A673 (cell line): Measurements from ENCODE around the gene KRT80. TPM values are rescaled to one million over a fixed set of nuclear protein-coding genes. Genes with fewer than 3 reads are reported as not detected.

Source experiments
- BruUV-seq: library from RNA; stranded (reverse); fragments of 400-500 nt; replicated peaks from 2 replicates; lab custom pipeline; 2021; lab: Mats Ljungman, UMichigan
- CTCF ChIA-PET: fragments of 300-600 bp; sonication (Branson Sonifier 250); formaldehyde crosslinking; loops from one replicate; lab custom pipeline; 2022; ENCODE audit warnings: antibody characterized with exemption; lab: Charles Lee
- POLR2A ChIA-PET: fragments of 300-600 bp; sonication (Branson Sonifier 250); formaldehyde crosslinking; loops from one replicate; lab custom pipeline; 2022; ENCODE audit warnings: antibody characterized with exemption; ENCODE audit not compliant: low non-redundant PET; lab: Charles Lee
- DNase-seq: peaks from one replicate; pipeline ENCODE4 v3.0.0-alpha.2; 2015; ENCODE audit warnings: low spot score
- H3K27ac ChIP-seq: fragments of 200-600 bp; sonication (generic); 2 replicates; pipeline ENCODE4 v1.5.1; 2016; ENCODE audit warnings: mixed run types, low read depth, mild to moderate bottlenecking, mixed read lengths, antibody characterized with exemption, low read length; ENCODE audit not compliant: poor library complexity, severe bottlenecking
- H3K27me3 ChIP-seq: fragments of 200-600 bp; sonication (generic); replicated peaks from 2 replicates; pipeline ENCODE4 v1.6.1; 2017; ENCODE audit warnings: mixed run types, low read depth, mild to moderate bottlenecking, mixed read lengths, antibody characterized with exemption, low read length; ENCODE audit not compliant: insufficient read depth, poor library complexity
- H3K36me3 ChIP-seq: fragments of 200-600 bp; sonication (generic); 2 replicates; pipeline ENCODE4 v1.6.1; 2016; ENCODE audit warnings: mixed run types, mild to moderate bottlenecking, mixed read lengths, antibody characterized with exemption, low read length; ENCODE audit not compliant: insufficient read depth, poor library complexity, severe bottlenecking
- H3K4me1 ChIP-seq: fragments of 200-600 bp; sonication (generic); 2 replicates; pipeline ENCODE4 v1.6.1; 2017; ENCODE audit warnings: mixed run types, mild to moderate bottlenecking, mixed read lengths, antibody characterized with exemption, low read length; ENCODE audit not compliant: insufficient read depth, poor library complexity, severe bottlenecking
- H3K4me3 ChIP-seq: fragments of 200-600 bp; sonication (generic); 2 replicates; pipeline ENCODE4 v1.5.1; 2016; ENCODE audit warnings: low read depth, mixed run types, mild to moderate bottlenecking, mixed read lengths, low read length; ENCODE audit not compliant: poor library complexity, severe bottlenecking
- H3K9me3 ChIP-seq: fragments of 200-600 bp; sonication (generic); 2 replicates; pipeline ENCODE4 v1.6.1; 2016; ENCODE audit warnings: mixed run types, low read depth, mild to moderate bottlenecking, mixed read lengths, antibody characterized with exemption, low read length; ENCODE audit not compliant: poor library complexity, severe bottlenecking
- CTCF ChIP-seq: fragments of 300-800, 200-600 bp; sonication (generic); conservative IDR thresholded peaks from 2 replicates; pipeline ENCODE4 v1.5.1; 2017; ENCODE audit warnings: low read depth, mild to moderate bottlenecking, antibody characterized with exemption, low read length, moderate library complexity, mixed read lengths
- EZH2 ChIP-seq: fragments of 200-600 bp; sonication (generic); IDR thresholded peaks from 2 replicates; pipeline ENCODE4 v1.6.1; 2017; ENCODE audit warnings: borderline replicate concordance, low read depth, mild to moderate bottlenecking, mixed read lengths, antibody characterized with exemption, low read length; ENCODE audit not compliant: poor library complexity, severe bottlenecking
- intact Hi-C: fragments of 100-400 bp; cut with micrococcal nuclease; formaldehyde crosslinking; loops from one replicate; pipeline ENCODE4 v1.10.0; 2022; ENCODE audit not compliant: unreplicated experiment
- total RNA-seq: library from RNA; stranded (reverse); gene quantifications from 2 replicates; pipeline ENCODE4 v1.2.3, GENCODE V29; 2021

Gene KRT80
- total RNA-seq, 1 experiment from 2014 or later: 1.0 TPM

GRCh38 chr12:52164624-52165023 lies 27.2 kb downstream of the KRT80 start:
- no peaks in the 10 kb centered on the region for H3K9me3 ChIP-seq
- H3K27ac ChIP-seq: no peak overlapping the region
- H3K36me3 ChIP-seq: no peaks in the 10 kb centered on the region
- intact Hi-C loops: no loop called here
- DNase-seq: no peak
- H3K4me1 ChIP-seq: no peaks in the 10 kb centered on the region
- CTCF ChIA-PET: no interaction called here
- H3K4me3 ChIP-seq: no peak overlapping the region
- no peaks in the 10 kb centered on the region for H3K27me3 ChIP-seq
- no peak for TF ChIP-seq CTCF
- no peak for TF ChIP-seq EZH2
- no TSS peak for BruUV-seq
- POLR2A ChIA-PET: no interaction called here

- TF ChIP-seq EZH2 (no peak), CTCF (no peak)
- H3K9me3 ChIP-seq: no peaks in the 10 kb centered on the region
- CTCF ChIA-PET: interaction anchor here (0.7 kb wide), 1 partner anchor 164 kb away, joined by 4 read pairs; no protein-coding TSS in a partner anchor
Observed at GRCh38 chr12:52162981-52163380, 28.8 kb downstream of the KRT80 start.

GRCh38 chr12:52160200-52160599 lies 31.6 kb downstream of the KRT80 start:
- Histone ChIP-seq H3K4me1 (no peaks in the 10 kb centered on the region), H3K9me3 (no peaks in the 10 kb centered on the region), H3K27ac (no peak overlapping the region), H3K4me3 (no peak overlapping the region), H3K36me3 (no peaks in the 10 kb centered on the region), H3K27me3 (no peaks in the 10 kb centered on the region)
- TF ChIP-seq CTCF (no peak), EZH2 (no peak)
- ChIA-PET CTCF (interaction anchor here (0.6 kb wide), 1 partner anchor 28 kb away, joined by 3 read pairs; no protein-coding TSS in a partner anchor), POLR2A (no interaction called here)
- BruUV-seq: no TSS peak
- intact Hi-C loops: no loop called here
- DNase-seq: no peak

More at GRCh38 chr12:52162981-52163380, 28.8 kb downstream of the KRT80 start:
- H3K36me3 ChIP-seq: no peaks in the 10 kb centered on the region
- POLR2A ChIA-PET: no interaction called here
- no peaks in the 10 kb centered on the region for H3K4me1 ChIP-seq
- no peaks in the 10 kb centered on the region for H3K27me3 ChIP-seq
- intact Hi-C loops: no loop called here
- no peak overlapping the region for H3K4me3 ChIP-seq
- no TSS peak for BruUV-seq
- DNase-seq: no peak
- no peak overlapping the region for H3K27ac ChIP-seq
